HCT116 (cell line): ENCODE data around the gene RASGRF1.

ENCODE experiments used
- ELF1 ChIP-seq: IDR thresholded peaks from 2 replicates; pipeline ENCODE4 v1.6.1; 2012; ENCODE audit warnings: low read depth, borderline replicate concordance
- EZH2phosphoT487 ChIP-seq: fragments of 200-600 bp; IDR thresholded peaks from 2 replicates; pipeline ENCODE4 v1.6.1; 2018; ENCODE audit warnings: antibody characterized with exemption, borderline replicate concordance
- POLR2A ChIP-seq: IDR thresholded peaks from 2 replicates; pipeline ENCODE4 v1.7.0; 2011; ENCODE audit warnings: borderline replicate concordance; ENCODE audit not compliant: insufficient read depth, insufficient read length; ENCODE audit errors: extremely low read depth
- POLR2AphosphoS5 ChIP-seq: IDR thresholded peaks from 2 replicates; pipeline ENCODE4 v1.6.1; 2011; ENCODE audit warnings: mild to moderate bottlenecking, low read depth, low read length, moderate library complexity
- RAD21 ChIP-seq: IDR thresholded peaks from 2 replicates; pipeline ENCODE4 v1.6.1; 2012; ENCODE audit warnings: low read depth, mild to moderate bottlenecking
- SRF ChIP-seq: IDR thresholded peaks from 2 replicates; pipeline ENCODE4 v1.6.1; 2012; ENCODE audit warnings: low read depth
- TCF7L2 ChIP-seq: IDR thresholded peaks from 2 replicates; pipeline ENCODE4 v1.7.0; 2011; ENCODE audit warnings: borderline replicate concordance, inconsistent platforms; ENCODE audit not compliant: insufficient read depth, insufficient read length; ENCODE audit errors: extremely low read depth
- YY1 ChIP-seq: IDR thresholded peaks from 2 replicates; pipeline ENCODE4 v1.6.1; 2011; ENCODE audit warnings: low read length, low read depth, moderate library complexity, mild to moderate bottlenecking; ENCODE audit not compliant: insufficient replicate concordance; ENCODE audit errors: extremely low read depth
- ZNF274 ChIP-seq: fragments of 200-500 bp; sonication (Bioruptor generic); IDR thresholded peaks from 2 replicates; pipeline ENCODE4 v1.6.1; 2014; ENCODE audit warnings: mild to moderate bottlenecking, low read depth, low read length, inconsistent platforms
- TF ChIP-seq, protein P1 (sequence below), 3 experiments: fragments of 200-600 bp in 1 of 3; sonication (generic) in 1 of 3; IDR thresholded peaks in 2 of 3; conservative IDR thresholded peaks in 1 of 3; 2 replicates each; pipeline ENCODE4 v1.5.1; 2012 to 2017; ENCODE audit warnings: low read depth in 2 of 3, low read length in 2 of 3, antibody characterized with exemption in 1 of 3, borderline replicate concordance in 1 of 3, control low read depth in 1 of 3, mild to moderate bottlenecking in 1 of 3, mixed read lengths in 1 of 3, mixed run types in 1 of 3, moderate library complexity in 1 of 3; ENCODE audit not compliant: insufficient read depth in 1 of 3
- TF ChIP-seq, protein P2 (sequence below): IDR thresholded peaks from 2 replicates; pipeline ENCODE4 v1.6.1; 2012
- TF ChIP-seq, protein P3 (sequence below): IDR thresholded peaks from 2 replicates; pipeline ENCODE4 v1.6.1; 2012

DNA sequence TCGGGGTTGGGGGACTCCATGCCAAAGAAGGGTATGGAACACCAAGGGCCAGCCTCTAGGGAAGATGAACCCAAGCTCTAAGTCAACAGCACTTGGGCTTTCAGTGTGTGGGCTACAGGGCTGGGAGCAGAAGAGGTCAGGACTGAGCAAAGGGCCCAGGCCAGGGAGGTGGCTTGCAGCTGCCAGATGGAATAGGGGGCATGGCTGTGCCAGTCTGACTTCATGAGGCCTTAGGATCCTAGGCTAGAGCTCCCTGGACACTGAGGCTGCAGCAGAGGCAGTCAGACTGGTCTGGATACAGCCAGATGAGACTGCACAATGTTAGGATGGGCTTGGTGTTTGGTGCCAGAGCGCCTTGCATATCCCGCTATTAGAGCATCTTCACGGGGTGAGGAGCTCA is 3.8 kb downstream of the RASGRF1 start:
- TF ChIP-seq SRF, result no peak
- TF ChIP-seq, protein P1, sequence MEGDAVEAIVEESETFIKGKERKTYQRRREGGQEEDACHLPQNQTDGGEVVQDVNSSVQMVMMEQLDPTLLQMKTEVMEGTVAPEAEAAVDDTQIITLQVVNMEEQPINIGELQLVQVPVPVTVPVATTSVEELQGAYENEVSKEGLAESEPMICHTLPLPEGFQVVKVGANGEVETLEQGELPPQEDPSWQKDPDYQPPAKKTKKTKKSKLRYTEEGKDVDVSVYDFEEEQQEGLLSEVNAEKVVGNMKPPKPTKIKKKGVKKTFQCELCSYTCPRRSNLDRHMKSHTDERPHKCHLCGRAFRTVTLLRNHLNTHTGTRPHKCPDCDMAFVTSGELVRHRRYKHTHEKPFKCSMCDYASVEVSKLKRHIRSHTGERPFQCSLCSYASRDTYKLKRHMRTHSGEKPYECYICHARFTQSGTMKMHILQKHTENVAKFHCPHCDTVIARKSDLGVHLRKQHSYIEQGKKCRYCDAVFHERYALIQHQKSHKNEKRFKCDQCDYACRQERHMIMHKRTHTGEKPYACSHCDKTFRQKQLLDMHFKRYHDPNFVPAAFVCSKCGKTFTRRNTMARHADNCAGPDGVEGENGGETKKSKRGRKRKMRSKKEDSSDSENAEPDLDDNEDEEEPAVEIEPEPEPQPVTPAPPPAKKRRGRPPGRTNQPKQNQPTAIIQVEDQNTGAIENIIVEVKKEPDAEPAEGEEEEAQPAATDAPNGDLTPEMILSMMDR (IDR thresholded peaks at IDR 0.05 in 2 of 3, conservative IDR thresholded peaks at IDR 0.05 in 1 of 3; ENCODE audit: borderline replicate concordance in 1 of 3, insufficient read depth in 1 of 3, low read depth in 2 of 3, low read length in 2 of 3), result no peak
- no peak for TF ChIP-seq EZH2phosphoT487
- TF ChIP-seq RAD21, result no peak
- no peak for TF ChIP-seq POLR2A
- no peak for TF ChIP-seq ELF1
- TF ChIP-seq YY1, result no peak
- TF ChIP-seq POLR2AphosphoS5, result no peak
- no peak for TF ChIP-seq ZNF274
- TF ChIP-seq, protein P2, sequence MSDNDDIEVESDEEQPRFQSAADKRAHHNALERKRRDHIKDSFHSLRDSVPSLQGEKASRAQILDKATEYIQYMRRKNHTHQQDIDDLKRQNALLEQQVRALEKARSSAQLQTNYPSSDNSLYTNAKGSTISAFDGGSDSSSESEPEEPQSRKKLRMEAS, result no peak
- TF ChIP-seq, protein P3, sequence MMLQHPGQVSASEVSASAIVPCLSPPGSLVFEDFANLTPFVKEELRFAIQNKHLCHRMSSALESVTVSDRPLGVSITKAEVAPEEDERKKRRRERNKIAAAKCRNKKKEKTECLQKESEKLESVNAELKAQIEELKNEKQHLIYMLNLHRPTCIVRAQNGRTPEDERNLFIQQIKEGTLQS, result no peak
- TF ChIP-seq TCF7L2, result no peak
